Breast epithelium (tissue), 3 donors: ENCODE data around the gene MNX1.

Experiments
- POLR2A ChIP-seq: fragments of 450-650 bp; IDR thresholded peaks from one replicate; pipeline ENCODE4 v1.6.1; 2016; ENCODE audit warnings: antibody characterized with exemption, mild to moderate bottlenecking, moderate library complexity
- POLR2AphosphoS5 ChIP-seq, 3 donors: sonication (generic); formaldehyde crosslinking; IDR thresholded peaks; one replicate each; pipeline ENCODE4 v1.6.1; 2017; ENCODE audit warnings: antibody characterized with exemption in 3 of 3

GRCh38 chr7:157019718-157020451 lies 9.4 kb upstream of the MNX1 start:
- TF ChIP-seq POLR2A (no peak), POLR2AphosphoS5 (IDR thresholded peaks at IDR 0.05) (no peak)
